ENCODE measurements around the gene ANO10.

GRCh38 chr3:43320288-43320687 is 301.5 kb downstream of the ANO10 start:
- TF ChIP-seq REST (IDR thresholded peaks at IDR 0.05; ENCODE audit: low read depth) (no peak), EGR1 (IDR thresholded peaks at IDR 0.05) (no peak)
